ENCODE data around the gene PGS1. TPM values are rescaled to one million over a fixed set of nuclear protein-coding genes. Genes with fewer than 3 reads are reported as not detected.

Gene PGS1
- total RNA-seq, 1 donor from 2014 or later: 32.0 TPM

- DNase-seq (ENCODE audit: low read depth, low spot score): no peak
Measured at GRCh38 chr17:78346605-78347250, 31.7 kb upstream of the PGS1 start.

GRCh38 chr17:78347453-78347852 lies 31.0 kb upstream of the PGS1 start:
- DNase-seq (ENCODE audit: low read depth, low spot score): no peak

- DNase-seq (ENCODE audit: low read depth, low spot score): no peak
Measured at GRCh38 chr17:78348055-78348770, 30.2 kb upstream of the PGS1 start.

GRCh38 chr17:78349891-78350642 lies 28.4 kb upstream of the PGS1 start:
- DNase-seq (ENCODE audit: low read depth, low spot score): no peak

- no peak for DNase-seq (ENCODE audit: low read depth, low spot score)
Measured at GRCh38 chr17:78351449-78352006, 26.9 kb upstream of the PGS1 start.

- no peak for DNase-seq (ENCODE audit: low read depth, low spot score)
Measured at GRCh38 chr17:78353834-78354233, 24.6 kb upstream of the PGS1 start.

GRCh38 chr17:78355045-78355641 lies 23.3 kb upstream of the PGS1 start:
- no peak for DNase-seq (ENCODE audit: low read depth, low spot score)

GRCh38 chr17:78355701-78356100 lies 22.7 kb upstream of the PGS1 start:
- no peak for DNase-seq (ENCODE audit: low read depth, low spot score)

GRCh38 chr17:78356101-78356713 lies 22.2 kb upstream of the PGS1 start:
- no peak for DNase-seq (ENCODE audit: low read depth, low spot score)

- DNase-seq (ENCODE audit: low read depth, low spot score): no peak
Measured at GRCh38 chr17:78357177-78357586, 21.3 kb upstream of the PGS1 start.

- DNase-seq (ENCODE audit: low read depth, low spot score): no peak
Measured at GRCh38 chr17:78357672-78358537, 20.5 kb upstream of the PGS1 start.

GRCh38 chr17:78358538-78359320 lies 19.7 kb upstream of the PGS1 start:
- no peak for DNase-seq (ENCODE audit: low read depth, low spot score)

GRCh38 chr17:78359321-78359996 lies 19.0 kb upstream of the PGS1 start:
- no peak for DNase-seq (ENCODE audit: low read depth, low spot score)

- peak; percentile 87 for DNase-seq (ENCODE audit: low read depth, low spot score)
Measured at GRCh38 chr17:78359997-78360370, 18.5 kb upstream of the PGS1 start, which contains the start of gene SOCS3. Gene SOCS3, minus strand, starts transcription at chr17:78360077. Its CDS starts 982 bp downstream, at chr17:78359095.

- DNase-seq (ENCODE audit: low read depth, low spot score): no peak
Measured at GRCh38 chr17:78360371-78361224, 17.9 kb upstream of the PGS1 start.

- no peak for DNase-seq (ENCODE audit: low read depth, low spot score)
Measured at GRCh38 chr17:78361225-78361701, 17.2 kb upstream of the PGS1 start.

GRCh38 chr17:78362232-78362631 lies 16.2 kb upstream of the PGS1 start:
- no peak for DNase-seq (ENCODE audit: low read depth, low spot score)

GRCh38 chr17:78362671-78363070 lies 15.8 kb upstream of the PGS1 start:
- no peak for DNase-seq (ENCODE audit: low read depth, low spot score)
